ENCODE measurements around the gene COMTD1. TPM values are rescaled to one million over a fixed set of nuclear protein-coding genes. Genes with fewer than 3 reads are reported as not detected.

COMTD1 gene
- total RNA-seq, 2 donors from 2014 or later, result 22.3 to 58.9 TPM

- no peak overlapping the region for H3K27ac Mint-ChIP-seq
- H3K27me3 Mint-ChIP-seq, result no peaks in the 10 kb centered on the region
- H3K36me3 Mint-ChIP-seq, result no peaks in the 10 kb centered on the region
- DNase-seq (ENCODE audit: low spot score), result no peak
- peaks cover 0 to 7% of the 10 kb centered on the region in 2 donors for H3K4me1 Mint-ChIP-seq (ENCODE audit: low read depth in 2 of 2)
- no peaks in the 10 kb centered on the region for H3K9me3 Mint-ChIP-seq
- no peak for ATAC-seq
- H3K4me3 Mint-ChIP-seq, result no peak overlapping the region
Observed at GRCh38 chr10:75186310-75186709, 49.4 kb downstream of the COMTD1 start.

Other genes with a start within 250 kb of the COMTD1 start
- gene SAMD8, start 124.3 kb downstream of the COMTD1 start, total RNA-seq, result 10 to 100 TPM; 20.9 to 23.5 TPM
- 100 to 1,000 TPM; 160 to 187 TPM for gene VDAC2, start 25.2 kb downstream of the COMTD1 start, total RNA-seq
- under 1 TPM; 0.11 to 0.21 TPM for gene ZNF503, start 165.8 kb upstream of the COMTD1 start, total RNA-seq
- 1 to 10 TPM in 1 of 2 donors, under 1 TPM in 1; 0.92 to 1.8 TPM for gene LRMDA, start 195.7 kb upstream of the COMTD1 start, total RNA-seq